ENCODE results near the gene WASF3.

The WASF3 gene

DNA sequence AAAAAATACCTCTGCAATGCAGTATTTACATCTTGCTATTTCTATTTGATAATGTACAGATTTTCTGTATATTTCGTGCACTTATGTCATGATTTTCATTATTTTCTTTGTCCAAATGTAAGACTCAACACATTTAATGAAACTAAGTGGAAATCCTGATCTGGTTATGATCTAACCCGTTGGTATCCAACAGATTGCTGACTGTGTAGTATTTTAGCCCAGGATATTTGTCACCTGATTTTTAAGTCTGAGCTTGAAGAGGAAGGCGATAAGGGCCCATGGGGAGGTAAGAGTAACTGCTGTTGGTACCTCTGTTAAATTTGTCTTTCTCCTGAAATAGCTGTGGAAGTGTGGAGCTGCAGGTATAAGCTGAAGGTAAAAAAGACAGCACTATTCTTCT is 45.3 kb downstream of the WASF3 start:
- Histone ChIP-seq H3K9ac (ENCODE audit: low read length) (no peak overlapping the region), H3K27me3 (ENCODE audit: low read depth, low read length) (peaks cover 16% of the 10 kb centered on the region), H3K36me3 (replicated peaks; ENCODE audit: low read depth, low read length) (no peaks in the 10 kb centered on the region), H3K4me3 (ENCODE audit: low read length) (no peak overlapping the region), H3K79me2 (ENCODE audit: low read length) (no peaks in the 10 kb centered on the region), H4K20me1 (ENCODE audit: insufficient read depth, low read length) (no peaks in the 10 kb centered on the region), H3K9me3 (ENCODE audit: insufficient read depth, low read length) (no peaks in the 10 kb centered on the region), H3K4me1 (ENCODE audit: low read length) (peaks cover 29% of the 10 kb centered on the region), H3K4me2 (ENCODE audit: low read length) (no peak overlapping the region), H2AFZ (ENCODE audit: low read depth, low read length) (no peak overlapping the region), H3K27ac (ENCODE audit: low read length) (no peak overlapping the region)
- TF ChIP-seq EZH2phosphoT487 (IDR thresholded peaks at IDR 0.05; ENCODE audit: low read depth): no peak
- TF ChIP-seq, protein P1, sequence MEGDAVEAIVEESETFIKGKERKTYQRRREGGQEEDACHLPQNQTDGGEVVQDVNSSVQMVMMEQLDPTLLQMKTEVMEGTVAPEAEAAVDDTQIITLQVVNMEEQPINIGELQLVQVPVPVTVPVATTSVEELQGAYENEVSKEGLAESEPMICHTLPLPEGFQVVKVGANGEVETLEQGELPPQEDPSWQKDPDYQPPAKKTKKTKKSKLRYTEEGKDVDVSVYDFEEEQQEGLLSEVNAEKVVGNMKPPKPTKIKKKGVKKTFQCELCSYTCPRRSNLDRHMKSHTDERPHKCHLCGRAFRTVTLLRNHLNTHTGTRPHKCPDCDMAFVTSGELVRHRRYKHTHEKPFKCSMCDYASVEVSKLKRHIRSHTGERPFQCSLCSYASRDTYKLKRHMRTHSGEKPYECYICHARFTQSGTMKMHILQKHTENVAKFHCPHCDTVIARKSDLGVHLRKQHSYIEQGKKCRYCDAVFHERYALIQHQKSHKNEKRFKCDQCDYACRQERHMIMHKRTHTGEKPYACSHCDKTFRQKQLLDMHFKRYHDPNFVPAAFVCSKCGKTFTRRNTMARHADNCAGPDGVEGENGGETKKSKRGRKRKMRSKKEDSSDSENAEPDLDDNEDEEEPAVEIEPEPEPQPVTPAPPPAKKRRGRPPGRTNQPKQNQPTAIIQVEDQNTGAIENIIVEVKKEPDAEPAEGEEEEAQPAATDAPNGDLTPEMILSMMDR (IDR thresholded peaks at IDR 0.05; ENCODE audit: low read depth, low read length): no peak

DNA sequence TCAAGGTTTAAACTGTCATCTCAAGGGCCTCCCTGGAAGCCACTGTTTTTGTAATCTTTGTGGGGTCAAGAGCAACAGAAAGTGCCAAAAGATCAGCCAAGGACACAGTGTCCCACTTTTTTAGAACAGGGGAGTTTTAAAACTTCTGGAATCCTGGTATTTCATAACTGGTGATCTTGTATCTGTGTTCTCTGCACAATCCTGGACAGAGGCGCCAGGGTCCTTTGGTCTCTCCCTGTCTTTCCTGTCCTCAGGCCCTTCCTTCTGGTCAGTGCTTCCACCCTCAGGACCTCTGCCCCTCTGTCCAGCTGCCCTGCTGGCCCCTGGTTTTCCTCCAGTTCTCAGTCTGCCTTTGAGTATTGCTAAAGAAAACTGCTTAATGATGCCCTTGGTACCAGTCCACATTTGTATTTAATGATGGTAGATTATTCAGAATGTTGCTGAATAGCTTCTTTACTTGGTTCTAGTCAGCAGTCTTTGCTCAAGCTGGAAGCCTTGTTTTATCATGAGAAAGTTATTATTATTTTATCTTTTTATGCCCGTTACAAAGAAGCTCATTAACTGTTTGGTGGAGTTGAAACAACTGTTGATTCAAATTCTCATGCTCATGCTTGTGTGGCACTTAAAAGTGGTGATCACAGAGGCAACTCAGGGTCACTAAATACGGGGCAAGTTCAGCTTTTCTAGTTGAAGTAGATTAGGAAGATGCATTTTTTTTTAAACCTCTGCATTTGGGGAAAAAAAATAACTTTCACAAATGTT is 47.5 kb downstream of the WASF3 start:
- no peak for TF ChIP-seq EZH2phosphoT487 (IDR thresholded peaks at IDR 0.05; ENCODE audit: low read depth)
- TF ChIP-seq, protein P1 (IDR thresholded peaks at IDR 0.05; ENCODE audit: low read depth, low read length): no peak
- peaks cover 16% of the 10 kb centered on the region for H3K27me3 ChIP-seq (ENCODE audit: low read depth, low read length)
- no peak overlapping the region for H3K9ac ChIP-seq (ENCODE audit: low read length)
- no peak overlapping the region for H3K27ac ChIP-seq (ENCODE audit: low read length)
- no peak overlapping the region for H2AFZ ChIP-seq (ENCODE audit: low read depth, low read length)
- peaks cover 27% of the 10 kb centered on the region for H3K4me1 ChIP-seq (ENCODE audit: low read length)
- no peak overlapping the region for H3K4me3 ChIP-seq (ENCODE audit: low read length)
- H4K20me1 ChIP-seq (ENCODE audit: insufficient read depth, low read length): no peaks in the 10 kb centered on the region
- H3K79me2 ChIP-seq (ENCODE audit: low read length): no peaks in the 10 kb centered on the region
- no peaks in the 10 kb centered on the region for H3K36me3 ChIP-seq (replicated peaks; ENCODE audit: low read depth, low read length)
- H3K9me3 ChIP-seq (ENCODE audit: insufficient read depth, low read length): no peaks in the 10 kb centered on the region
- H3K4me2 ChIP-seq (ENCODE audit: low read length): no peak overlapping the region

DNA sequence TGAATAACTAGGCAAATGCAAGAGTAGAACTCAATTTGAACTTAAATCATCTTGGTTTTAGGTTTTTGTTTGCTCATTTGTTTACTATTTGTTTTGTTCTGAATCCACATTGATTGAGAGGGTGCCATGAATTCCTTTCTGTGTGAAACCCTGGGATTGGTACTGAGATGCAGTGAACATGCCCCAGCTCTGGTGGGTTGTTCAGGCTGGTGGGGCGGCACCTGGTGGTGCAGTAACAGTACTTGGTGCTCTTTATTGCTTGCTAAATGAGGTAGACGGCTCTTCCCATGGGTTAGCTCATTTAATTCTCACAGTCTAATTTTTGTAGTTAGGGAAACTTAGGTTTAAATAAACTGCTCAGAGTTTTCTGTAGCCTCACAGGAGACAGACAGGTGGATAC is 48.4 kb downstream of the WASF3 start:
- TF ChIP-seq, protein P1 (IDR thresholded peaks at IDR 0.05; ENCODE audit: low read depth, low read length): peak; percentile 58
- no peak for TF ChIP-seq EZH2phosphoT487 (IDR thresholded peaks at IDR 0.05; ENCODE audit: low read depth)
- no peaks in the 10 kb centered on the region for H3K36me3 ChIP-seq (replicated peaks; ENCODE audit: low read depth, low read length)
- H3K4me2 ChIP-seq (ENCODE audit: low read length): no peak overlapping the region
- H3K27ac ChIP-seq (ENCODE audit: low read length): no peak overlapping the region
- H4K20me1 ChIP-seq (ENCODE audit: insufficient read depth, low read length): no peaks in the 10 kb centered on the region
- no peak overlapping the region for H2AFZ ChIP-seq (ENCODE audit: low read depth, low read length)
- H3K9ac ChIP-seq (ENCODE audit: low read length): no peak overlapping the region
- peaks cover 19% of the 10 kb centered on the region for H3K4me1 ChIP-seq (ENCODE audit: low read length)
- peaks cover 16% of the 10 kb centered on the region for H3K27me3 ChIP-seq (ENCODE audit: low read depth, low read length)
- no peaks in the 10 kb centered on the region for H3K9me3 ChIP-seq (ENCODE audit: insufficient read depth, low read length)
- no peak overlapping the region for H3K4me3 ChIP-seq (ENCODE audit: low read length)
- H3K79me2 ChIP-seq (ENCODE audit: low read length): no peaks in the 10 kb centered on the region

DNA sequence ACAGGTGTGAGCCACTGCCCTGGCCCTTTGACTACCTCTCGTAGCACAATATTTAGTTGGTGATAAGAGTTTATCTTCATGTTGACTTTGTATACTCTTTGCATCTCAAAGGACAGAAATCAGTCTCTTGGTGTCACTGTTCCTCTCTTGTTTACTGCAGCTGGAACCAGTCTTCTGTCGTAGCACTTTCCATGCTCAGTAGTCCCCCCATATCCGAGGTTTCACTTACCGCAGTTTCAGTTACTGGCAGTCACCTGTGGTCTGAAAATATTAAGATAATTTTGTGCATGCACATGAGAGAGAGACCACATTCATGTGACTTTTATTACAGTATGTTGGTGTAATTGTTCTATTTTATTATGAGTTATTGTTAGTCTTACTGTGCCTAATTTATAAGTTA is 49.1 kb downstream of the WASF3 start:
- no peak overlapping the region for H3K4me3 ChIP-seq (ENCODE audit: low read length)
- H4K20me1 ChIP-seq (ENCODE audit: insufficient read depth, low read length): no peaks in the 10 kb centered on the region
- TF ChIP-seq, protein P1 (IDR thresholded peaks at IDR 0.05; ENCODE audit: low read depth, low read length): no peak
- TF ChIP-seq EZH2phosphoT487 (IDR thresholded peaks at IDR 0.05; ENCODE audit: low read depth): no peak
- no peaks in the 10 kb centered on the region for H3K36me3 ChIP-seq (replicated peaks; ENCODE audit: low read depth, low read length)
- H3K27me3 ChIP-seq (ENCODE audit: low read depth, low read length): peaks cover 22% of the 10 kb centered on the region
- no peaks in the 10 kb centered on the region for H3K79me2 ChIP-seq (ENCODE audit: low read length)
- no peak overlapping the region for H3K9ac ChIP-seq (ENCODE audit: low read length)
- no peaks in the 10 kb centered on the region for H3K9me3 ChIP-seq (ENCODE audit: insufficient read depth, low read length)
- H3K4me1 ChIP-seq (ENCODE audit: low read length): peaks cover 12% of the 10 kb centered on the region
- 0 out of 2 replicates have a peak overlapping the region, but pooled peaks have one; percentile 7 for H3K4me2 ChIP-seq (ENCODE audit: low read length)
- H3K27ac ChIP-seq (ENCODE audit: low read length): no peak overlapping the region
- H2AFZ ChIP-seq (ENCODE audit: low read depth, low read length): no peak overlapping the region
